Ishikawa (cell line): ENCODE data around the gene UHMK1.

Experiments
- CEBPB ChIP-seq: IDR thresholded peaks from 2 replicates; pipeline ENCODE4 v1.6.1; 2012
- CREB1 ChIP-seq: IDR thresholded peaks from 2 replicates; pipeline ENCODE4 v1.6.1; 2012; ENCODE audit warnings: low read depth
- EGR1 ChIP-seq: IDR thresholded peaks from 2 replicates; pipeline ENCODE4 v1.6.1; 2012
- EP300 ChIP-seq: IDR thresholded peaks from 2 replicates; pipeline ENCODE4 v1.6.1; 2012; ENCODE audit warnings: borderline replicate concordance
- FOXM1 ChIP-seq: IDR thresholded peaks from 2 replicates; pipeline ENCODE4 v1.6.1; 2012; ENCODE audit warnings: low read depth, borderline replicate concordance
- NFIC ChIP-seq: IDR thresholded peaks from 2 replicates; pipeline ENCODE4 v1.6.1; 2012
- RAD21 ChIP-seq: IDR thresholded peaks from 2 replicates; pipeline ENCODE4 v1.6.1; 2012; ENCODE audit warnings: low read depth
- TAF1 ChIP-seq: IDR thresholded peaks from 2 replicates; pipeline ENCODE4 v1.6.1; 2012; ENCODE audit warnings: low read depth, mild to moderate bottlenecking
- TCF12 ChIP-seq: IDR thresholded peaks from 2 replicates; pipeline ENCODE4 v1.6.1; 2012; ENCODE audit warnings: low read depth
- TEAD4 ChIP-seq: IDR thresholded peaks from 2 replicates; pipeline ENCODE4 v1.6.1; 2012
- YY1 ChIP-seq: IDR thresholded peaks from 2 replicates; pipeline ENCODE4 v1.6.1; 2012; ENCODE audit warnings: low read depth
- ZBTB7A ChIP-seq: IDR thresholded peaks from 2 replicates; pipeline ENCODE4 v1.6.1; 2012; ENCODE audit warnings: low read depth
- TF ChIP-seq, protein P1 (sequence below): IDR thresholded peaks from 2 replicates; pipeline ENCODE4 v1.6.1; 2012
- TF ChIP-seq, protein P2 (sequence below): IDR thresholded peaks from 2 replicates; pipeline ENCODE4 v1.6.1; 2012; ENCODE audit warnings: low read depth, mild to moderate bottlenecking
- TF ChIP-seq, protein P3 (sequence below): IDR thresholded peaks from 2 replicates; pipeline ENCODE4 v1.6.1; 2012

UHMK1 gene

DNA sequence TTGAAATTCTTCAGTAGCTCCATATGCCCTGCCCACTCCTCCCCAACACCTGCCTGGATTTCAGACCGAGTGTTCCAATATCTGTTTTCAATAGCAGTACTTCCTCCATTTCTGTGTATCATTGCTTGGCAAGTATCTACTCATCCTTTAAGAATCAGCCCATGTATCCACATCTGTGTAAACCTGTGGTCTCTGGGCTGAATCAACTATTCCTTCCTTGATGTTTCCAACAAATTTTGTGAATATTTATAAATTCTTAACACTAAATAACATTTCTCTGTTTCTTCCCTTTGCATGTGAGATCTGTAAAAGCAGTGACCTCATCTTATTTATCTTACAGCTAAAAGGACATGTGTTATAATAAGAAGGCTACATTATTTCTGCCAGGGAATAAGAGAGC lies 37.9 kb downstream of the UHMK1 start:
- TF ChIP-seq RAD21 (no peak), YY1 (no peak), TCF12 (no peak), TEAD4 (no peak), TAF1 (no peak), CREB1 (no peak), EGR1 (no peak), EP300 (no peak), NFIC (no peak), FOXM1 (no peak)
- TF ChIP-seq, protein P1, sequence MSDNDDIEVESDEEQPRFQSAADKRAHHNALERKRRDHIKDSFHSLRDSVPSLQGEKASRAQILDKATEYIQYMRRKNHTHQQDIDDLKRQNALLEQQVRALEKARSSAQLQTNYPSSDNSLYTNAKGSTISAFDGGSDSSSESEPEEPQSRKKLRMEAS, result no peak
- TF ChIP-seq, protein P2, sequence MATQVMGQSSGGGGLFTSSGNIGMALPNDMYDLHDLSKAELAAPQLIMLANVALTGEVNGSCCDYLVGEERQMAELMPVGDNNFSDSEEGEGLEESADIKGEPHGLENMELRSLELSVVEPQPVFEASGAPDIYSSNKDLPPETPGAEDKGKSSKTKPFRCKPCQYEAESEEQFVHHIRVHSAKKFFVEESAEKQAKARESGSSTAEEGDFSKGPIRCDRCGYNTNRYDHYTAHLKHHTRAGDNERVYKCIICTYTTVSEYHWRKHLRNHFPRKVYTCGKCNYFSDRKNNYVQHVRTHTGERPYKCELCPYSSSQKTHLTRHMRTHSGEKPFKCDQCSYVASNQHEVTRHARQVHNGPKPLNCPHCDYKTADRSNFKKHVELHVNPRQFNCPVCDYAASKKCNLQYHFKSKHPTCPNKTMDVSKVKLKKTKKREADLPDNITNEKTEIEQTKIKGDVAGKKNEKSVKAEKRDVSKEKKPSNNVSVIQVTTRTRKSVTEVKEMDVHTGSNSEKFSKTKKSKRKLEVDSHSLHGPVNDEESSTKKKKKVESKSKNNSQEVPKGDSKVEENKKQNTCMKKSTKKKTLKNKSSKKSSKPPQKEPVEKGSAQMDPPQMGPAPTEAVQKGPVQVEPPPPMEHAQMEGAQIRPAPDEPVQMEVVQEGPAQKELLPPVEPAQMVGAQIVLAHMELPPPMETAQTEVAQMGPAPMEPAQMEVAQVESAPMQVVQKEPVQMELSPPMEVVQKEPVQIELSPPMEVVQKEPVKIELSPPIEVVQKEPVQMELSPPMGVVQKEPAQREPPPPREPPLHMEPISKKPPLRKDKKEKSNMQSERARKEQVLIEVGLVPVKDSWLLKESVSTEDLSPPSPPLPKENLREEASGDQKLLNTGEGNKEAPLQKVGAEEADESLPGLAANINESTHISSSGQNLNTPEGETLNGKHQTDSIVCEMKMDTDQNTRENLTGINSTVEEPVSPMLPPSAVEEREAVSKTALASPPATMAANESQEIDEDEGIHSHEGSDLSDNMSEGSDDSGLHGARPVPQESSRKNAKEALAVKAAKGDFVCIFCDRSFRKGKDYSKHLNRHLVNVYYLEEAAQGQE, result no peak

DNA sequence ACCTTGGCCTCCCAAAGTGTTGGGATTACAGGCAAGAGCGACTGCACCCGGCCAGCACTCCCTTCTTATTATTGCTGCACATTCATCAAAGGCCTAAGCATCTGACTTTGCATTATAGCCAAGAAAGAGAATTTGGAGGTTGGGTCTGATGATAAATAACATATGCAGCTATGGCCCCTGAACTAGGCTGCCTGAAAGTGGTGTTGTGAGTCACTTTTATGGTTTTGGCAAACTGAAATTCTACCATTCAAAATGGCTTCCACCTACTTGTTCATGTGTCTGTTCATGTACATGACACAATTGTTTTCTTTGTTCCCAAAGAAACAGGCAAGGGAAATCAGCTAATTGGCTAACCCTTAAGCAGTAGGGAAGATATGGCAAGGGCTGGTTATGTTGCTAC lies 38.9 kb downstream of the UHMK1 start:
- TF ChIP-seq RAD21, result no peak
- no peak for TF ChIP-seq TAF1
- TF ChIP-seq CEBPB, result no peak
- TF ChIP-seq CREB1, result no peak
- TF ChIP-seq, protein P2, result no peak
- no peak for TF ChIP-seq YY1
- no peak for TF ChIP-seq EGR1
- TF ChIP-seq NFIC, result no peak
- no peak for TF ChIP-seq TEAD4
- no peak for TF ChIP-seq TCF12
- TF ChIP-seq, protein P3, sequence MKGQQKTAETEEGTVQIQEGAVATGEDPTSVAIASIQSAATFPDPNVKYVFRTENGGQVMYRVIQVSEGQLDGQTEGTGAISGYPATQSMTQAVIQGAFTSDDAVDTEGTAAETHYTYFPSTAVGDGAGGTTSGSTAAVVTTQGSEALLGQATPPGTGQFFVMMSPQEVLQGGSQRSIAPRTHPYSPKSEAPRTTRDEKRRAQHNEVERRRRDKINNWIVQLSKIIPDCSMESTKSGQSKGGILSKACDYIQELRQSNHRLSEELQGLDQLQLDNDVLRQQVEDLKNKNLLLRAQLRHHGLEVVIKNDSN, result no peak
- TF ChIP-seq, protein P1, result no peak

DNA sequence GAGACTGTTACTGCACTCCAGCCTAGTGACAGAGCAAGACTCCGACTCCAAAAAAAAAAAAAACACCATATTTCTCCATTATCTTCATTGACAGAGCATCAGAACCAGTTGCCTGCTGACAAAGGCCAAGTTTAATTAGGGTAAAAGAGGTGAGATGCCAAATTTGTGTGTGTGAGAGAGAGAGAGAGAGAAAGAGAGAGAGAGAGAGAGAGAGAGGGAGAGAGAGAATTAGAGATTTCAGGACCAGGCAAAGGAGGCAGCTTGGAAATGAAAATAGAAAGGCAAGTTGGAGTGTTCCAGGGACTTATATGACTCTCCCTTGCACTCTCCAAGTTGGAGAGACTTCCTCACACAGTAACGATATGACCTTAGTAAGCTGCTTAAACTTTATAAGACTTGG lies 39.6 kb downstream of the UHMK1 start:
- TF ChIP-seq CREB1, result no peak
- TF ChIP-seq NFIC, result no peak
- TF ChIP-seq RAD21, result no peak
- TF ChIP-seq, protein P3, result no peak
- TF ChIP-seq YY1, result no peak
- TF ChIP-seq TAF1, result no peak
- TF ChIP-seq FOXM1, result no peak
- no peak for TF ChIP-seq TCF12
- TF ChIP-seq, protein P2, result no peak
- TF ChIP-seq CEBPB, result no peak
- TF ChIP-seq EGR1, result no peak
- no peak for TF ChIP-seq TEAD4
- TF ChIP-seq, protein P1, result no peak
- no peak for TF ChIP-seq ZBTB7A
- TF ChIP-seq EP300, result no peak

DNA sequence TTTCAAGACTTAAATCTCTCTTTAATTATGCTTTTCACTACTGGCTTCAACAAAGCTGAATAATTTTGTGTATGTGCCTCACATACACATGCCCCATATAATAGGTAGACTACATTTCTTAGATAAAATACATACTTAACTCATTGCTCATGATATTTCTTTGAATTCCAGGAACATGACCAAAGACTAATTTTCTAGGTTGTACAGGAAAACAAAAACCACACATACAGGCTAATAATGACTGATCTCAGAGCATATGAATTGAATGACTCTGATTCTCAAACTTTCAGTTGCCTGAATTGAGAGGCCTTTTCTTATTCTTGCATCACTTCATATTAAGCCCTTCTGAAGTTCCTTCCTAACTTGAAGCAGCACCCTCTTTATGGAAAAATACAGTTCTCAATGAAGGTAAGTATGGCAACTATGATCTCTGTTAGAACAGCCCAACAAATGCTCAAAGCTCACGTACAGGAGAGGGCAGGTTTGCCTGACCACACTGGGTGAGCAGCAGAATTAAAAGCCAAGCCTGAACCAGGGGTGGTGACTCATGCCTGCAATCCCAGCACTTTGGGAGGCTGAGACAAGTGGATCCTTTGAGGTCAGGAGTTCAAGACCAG lies 41.3 kb downstream of the UHMK1 start:
- TF ChIP-seq TEAD4, result peak; percentile 54; the same call in 1 of the 2 replicates
- no peak for TF ChIP-seq EP300
